ENCODE measurements around the gene FUS.
"Not testable (repeated sequence)": the region's sequence is repeated elsewhere in the genome, so short reads cannot be mapped to it uniquely, and the experiment has no call there.

Gene FUS

DNA sequence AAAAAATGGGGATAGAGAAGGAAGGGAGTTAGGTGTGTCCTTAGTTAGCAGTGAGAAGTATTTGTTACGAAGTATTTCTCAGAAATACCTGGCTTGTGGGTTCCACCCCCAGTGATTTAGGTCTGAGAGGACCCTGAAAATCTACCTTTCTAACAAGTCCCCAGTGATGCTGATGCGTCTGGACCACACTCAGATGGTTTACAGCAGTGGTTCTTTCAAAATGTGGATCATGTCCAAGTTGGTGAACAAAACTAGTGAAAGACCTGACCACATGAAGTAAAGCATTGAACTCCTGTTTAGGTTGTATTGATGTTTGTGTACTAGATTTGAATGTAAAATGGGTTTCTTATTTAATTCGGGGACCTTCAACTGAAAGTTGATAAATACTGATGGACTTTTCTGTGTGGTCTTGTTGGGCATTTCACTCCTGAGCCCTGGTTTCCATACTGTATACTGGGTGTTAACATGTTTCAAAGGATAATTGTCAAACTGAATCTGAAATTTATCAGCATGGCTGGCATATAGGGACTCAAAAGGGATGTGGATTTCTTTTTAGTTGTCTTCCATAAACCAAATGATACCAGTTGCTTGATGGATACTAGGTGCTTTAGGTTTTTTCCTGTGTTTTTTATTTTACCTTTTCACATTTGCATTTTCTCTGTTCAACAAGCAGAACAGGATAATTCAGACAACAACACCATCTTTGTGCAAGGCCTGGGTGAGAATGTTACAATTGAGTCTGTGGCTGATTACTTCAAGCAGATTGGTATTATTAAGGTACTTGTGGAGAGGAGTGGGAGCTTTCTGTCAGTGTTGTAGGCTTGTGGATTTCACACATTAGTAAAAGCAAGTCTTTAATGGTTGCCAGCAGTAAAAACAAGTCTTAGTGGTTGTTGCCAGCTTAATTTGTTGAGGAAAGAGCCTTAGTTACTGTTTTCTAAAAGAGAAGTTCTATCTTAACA lies 8.8 kb downstream of the FUS start:
- H3K27me3 ChIP-seq (ENCODE audit: insufficient read depth, low read length): no peaks in the 10 kb centered on the region
- H3K36me3 ChIP-seq (ENCODE audit: insufficient read depth, low read length): peaks cover 100% of the 10 kb centered on the region
- no peaks in the 10 kb centered on the region for H3K4me1 ChIP-seq (ENCODE audit: insufficient read depth, low read length)
- H3K4me3 ChIP-seq (ENCODE audit: low read length): no peak overlapping the region
- WGBS: 97% methylated on average over 3 of the region's 3 CpGs
- no peak overlapping the region for H3K27ac ChIP-seq (ENCODE audit: low read depth, low read length)
- no peaks in the 10 kb centered on the region for H3K9me3 ChIP-seq (ENCODE audit: insufficient read depth, low read depth, low read length)
- no peak overlapping the region for H3K9ac ChIP-seq (ENCODE audit: low read depth, low read length)

DNA sequence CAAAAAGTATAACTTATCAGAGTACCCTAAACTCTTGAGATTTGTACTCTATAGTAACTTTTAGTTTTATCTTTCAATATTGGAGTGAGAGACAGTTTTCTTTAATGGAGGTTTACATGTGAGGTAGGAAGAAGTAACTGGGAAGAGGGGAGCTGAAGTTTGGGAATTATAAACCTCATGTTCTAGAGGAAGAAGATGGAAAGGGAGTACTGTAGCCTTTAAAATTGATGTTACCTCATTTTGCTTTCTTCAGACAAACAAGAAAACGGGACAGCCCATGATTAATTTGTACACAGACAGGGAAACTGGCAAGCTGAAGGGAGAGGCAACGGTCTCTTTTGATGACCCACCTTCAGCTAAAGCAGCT lies 9.5 kb downstream of the FUS start:
- Histone ChIP-seq H3K9me3 (ENCODE audit: insufficient read depth, low read depth, low read length) (no peaks in the 10 kb centered on the region), H3K4me3 (ENCODE audit: low read length) (no peak overlapping the region), H3K4me1 (ENCODE audit: insufficient read depth, low read length) (no peaks in the 10 kb centered on the region), H3K27ac (ENCODE audit: low read depth, low read length) (no peak overlapping the region), H3K9ac (ENCODE audit: low read depth, low read length) (no peak overlapping the region), H3K36me3 (ENCODE audit: insufficient read depth, low read length) (peaks cover 100% of the 10 kb centered on the region), H3K27me3 (ENCODE audit: insufficient read depth, low read length) (no peaks in the 10 kb centered on the region)
- 97% methylated on average over 2 of the region's 2 CpGs for WGBS

DNA sequence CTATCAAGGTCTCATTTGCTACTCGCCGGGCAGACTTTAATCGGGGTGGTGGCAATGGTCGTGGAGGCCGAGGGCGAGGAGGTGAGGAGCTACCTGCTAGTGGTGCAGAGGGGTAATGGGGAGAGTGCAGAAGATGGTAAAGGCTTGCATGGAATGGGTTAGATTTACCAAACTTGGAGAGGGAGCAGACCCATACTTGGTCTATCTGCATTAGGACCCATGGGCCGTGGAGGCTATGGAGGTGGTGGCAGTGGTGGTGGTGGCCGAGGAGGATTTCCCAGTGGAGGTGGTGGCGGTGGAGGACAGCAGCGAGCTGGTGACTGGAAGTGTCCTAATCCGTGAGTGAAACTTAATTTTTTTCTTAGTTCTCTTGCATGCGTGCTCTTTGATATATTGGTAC lies 10.1 kb downstream of the FUS start:
- no peaks in the 10 kb centered on the region for H3K4me1 ChIP-seq (ENCODE audit: insufficient read depth, low read length)
- H3K9me3 ChIP-seq (ENCODE audit: insufficient read depth, low read depth, low read length): no peaks in the 10 kb centered on the region
- 95% methylated on average over 12 of the region's 12 CpGs for WGBS
- no peak overlapping the region for H3K9ac ChIP-seq (ENCODE audit: low read depth, low read length)
- H3K27me3 ChIP-seq (ENCODE audit: insufficient read depth, low read length): no peaks in the 10 kb centered on the region
- no peak overlapping the region for H3K27ac ChIP-seq (ENCODE audit: low read depth, low read length)
- peaks cover 100% of the 10 kb centered on the region for H3K36me3 ChIP-seq (ENCODE audit: insufficient read depth, low read length)
- H3K4me3 ChIP-seq (ENCODE audit: low read length): no peak overlapping the region

DNA sequence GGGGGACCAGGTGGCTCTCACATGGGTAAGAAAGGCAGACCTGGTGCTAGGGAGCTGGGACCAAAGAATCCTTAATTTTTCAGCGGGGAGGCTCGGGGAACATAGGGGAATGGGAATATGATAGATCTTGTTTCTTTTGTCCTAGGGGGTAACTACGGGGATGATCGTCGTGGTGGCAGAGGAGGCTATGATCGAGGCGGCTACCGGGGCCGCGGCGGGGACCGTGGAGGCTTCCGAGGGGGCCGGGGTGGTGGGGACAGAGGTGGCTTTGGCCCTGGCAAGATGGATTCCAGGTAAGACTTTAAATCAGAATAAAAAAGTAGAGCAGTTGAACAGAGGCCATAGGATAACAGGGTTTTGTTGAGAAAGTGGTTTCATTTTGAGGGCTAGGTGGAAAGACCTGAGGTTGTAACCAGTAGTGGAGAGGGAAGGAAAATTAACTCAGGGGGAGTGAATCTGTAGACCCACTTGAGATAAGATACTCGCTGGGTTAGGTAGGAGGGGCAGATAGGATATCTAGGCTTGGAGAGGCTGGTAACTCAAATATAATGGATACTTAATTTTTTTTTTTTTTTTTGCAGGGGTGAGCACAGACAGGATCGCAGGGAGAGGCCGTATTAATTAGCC lies 11.0 kb downstream of the FUS start:
- WGBS: 96% methylated on average over 17 of the region's 17 CpGs
- Histone ChIP-seq H3K36me3 (ENCODE audit: insufficient read depth, low read length) (peaks cover 100% of the 10 kb centered on the region), H3K4me1 (ENCODE audit: insufficient read depth, low read length) (no peaks in the 10 kb centered on the region), H3K9ac (ENCODE audit: low read depth, low read length) (no peak overlapping the region), H3K27ac (ENCODE audit: low read depth, low read length) (no peak overlapping the region), H3K27me3 (ENCODE audit: insufficient read depth, low read length) (no peaks in the 10 kb centered on the region), H3K9me3 (ENCODE audit: insufficient read depth, low read depth, low read length) (no peaks in the 10 kb centered on the region), H3K4me3 (ENCODE audit: low read length) (no peak overlapping the region)

DNA sequence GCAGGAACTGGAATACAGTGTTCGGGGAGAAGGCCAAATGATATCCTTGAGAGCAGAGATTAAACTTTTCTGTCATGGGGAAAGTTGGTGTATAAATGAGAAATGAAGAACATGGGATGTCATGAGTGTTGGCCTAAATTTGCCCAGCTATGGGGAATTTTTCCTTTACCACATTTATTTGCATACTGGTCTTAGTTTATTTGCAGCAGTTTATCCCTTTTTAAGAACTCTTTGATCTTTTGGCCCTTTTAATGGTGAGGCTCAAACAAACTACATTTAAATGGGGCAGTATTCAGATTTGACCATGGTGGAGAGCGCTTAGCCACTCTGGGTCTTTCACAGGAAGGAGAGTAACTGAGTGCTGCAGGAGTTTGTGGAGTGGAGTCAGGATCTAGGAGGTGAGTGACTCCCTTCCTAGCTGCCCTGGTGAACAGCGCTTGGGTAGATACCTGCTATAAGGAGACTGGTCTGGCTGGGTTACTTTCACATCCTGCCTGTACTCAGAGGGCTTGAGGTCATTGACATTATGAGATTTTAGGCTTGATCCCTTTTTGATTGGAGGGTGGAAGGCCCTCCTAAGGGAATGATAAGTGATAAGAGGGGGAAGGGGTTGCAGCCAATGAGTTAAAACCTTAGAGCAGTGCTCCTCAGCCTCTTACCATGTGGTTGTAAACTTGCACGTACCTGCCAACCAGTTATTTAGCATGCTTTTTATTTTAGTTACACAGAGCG lies 11.9 kb downstream of the FUS start:
- WGBS: 95% methylated on average over 5 of the region's 5 CpGs
- Histone ChIP-seq H3K36me3 (ENCODE audit: insufficient read depth, low read length) (peaks cover 100% of the 10 kb centered on the region), H3K27me3 (ENCODE audit: insufficient read depth, low read length) (no peaks in the 10 kb centered on the region), H3K4me3 (ENCODE audit: low read length) (no peak overlapping the region), H3K4me1 (ENCODE audit: insufficient read depth, low read length) (no peaks in the 10 kb centered on the region), H3K9ac (ENCODE audit: low read depth, low read length) (no peak overlapping the region), H3K9me3 (ENCODE audit: insufficient read depth, low read depth, low read length) (no peaks in the 10 kb centered on the region), H3K27ac (ENCODE audit: low read depth, low read length) (no peak overlapping the region)

DNA sequence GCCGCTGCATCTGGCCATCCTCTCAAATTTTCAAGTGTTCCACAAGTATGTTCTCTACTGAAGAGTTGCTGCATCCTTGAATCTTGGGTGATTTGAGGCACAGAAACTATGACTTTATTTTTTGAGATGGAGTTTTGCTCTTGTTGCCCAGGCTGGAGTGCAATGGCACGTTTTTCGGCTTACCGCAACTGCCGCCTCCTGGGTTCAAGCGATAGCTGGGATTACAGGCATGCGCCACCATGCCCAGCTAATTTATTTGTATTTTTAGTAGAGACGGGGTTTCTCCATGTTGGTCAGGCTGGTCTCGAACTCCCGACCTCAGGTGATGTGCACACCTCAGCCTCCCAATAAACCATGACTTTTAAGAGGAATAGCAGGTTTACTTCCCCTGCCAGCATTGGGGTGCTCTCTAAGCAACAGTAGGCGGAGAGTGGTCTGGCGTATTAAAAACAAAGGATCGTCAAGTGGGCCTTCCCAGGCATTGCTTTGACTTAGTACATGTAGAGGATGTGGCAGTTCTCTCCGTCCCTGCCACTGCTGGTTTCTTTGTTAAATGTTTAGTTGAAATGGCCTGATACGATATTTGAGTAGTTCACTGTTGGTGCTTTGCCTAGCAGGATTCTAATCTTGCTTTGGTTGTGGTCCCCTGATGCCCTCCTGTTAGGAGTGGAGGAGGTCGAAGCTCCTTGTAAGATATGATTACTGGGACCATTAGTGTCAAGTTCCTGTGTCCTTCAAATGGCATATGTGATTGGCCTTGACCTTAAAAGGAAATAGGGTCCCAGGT lies 13.1 kb downstream of the FUS start:
- H3K36me3 ChIP-seq (ENCODE audit: insufficient read depth, low read length): peaks cover 91% of the 10 kb centered on the region
- no peak overlapping the region for H3K9ac ChIP-seq (ENCODE audit: low read depth, low read length)
- WGBS: 96% methylated on average over 16 of the region's 16 CpGs
- H3K9me3 ChIP-seq (ENCODE audit: insufficient read depth, low read depth, low read length): no peaks in the 10 kb centered on the region
- H3K27ac ChIP-seq (ENCODE audit: low read depth, low read length): no peak overlapping the region
- H3K4me1 ChIP-seq (ENCODE audit: insufficient read depth, low read length): no peaks in the 10 kb centered on the region
- H3K27me3 ChIP-seq (ENCODE audit: insufficient read depth, low read length): no peaks in the 10 kb centered on the region
- H3K4me3 ChIP-seq (ENCODE audit: low read length): no peak overlapping the region

DNA sequence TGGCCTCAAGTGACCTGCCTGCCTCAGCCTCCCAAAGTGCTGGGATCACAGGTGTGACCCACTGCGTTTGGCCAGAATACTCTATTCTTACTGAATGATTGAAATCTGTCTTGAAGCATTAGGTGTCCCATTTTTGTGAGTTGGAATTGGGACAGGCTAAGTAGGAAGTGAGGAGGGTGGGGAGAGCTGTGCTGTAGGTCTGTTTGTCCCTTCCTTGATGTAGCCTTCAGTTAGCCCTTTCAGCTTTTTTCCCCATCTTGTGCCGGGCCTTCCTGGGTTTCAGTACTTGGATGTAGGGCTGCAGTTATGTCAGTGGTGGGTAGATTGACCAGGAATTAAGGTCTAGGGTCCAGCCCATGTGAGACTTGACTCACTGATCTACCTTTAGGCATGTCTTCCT lies 13.9 kb downstream of the FUS start:
- WGBS: 100% methylated on average over 2 of the region's 2 CpGs
- Histone ChIP-seq H3K27ac (ENCODE audit: low read depth, low read length) (no peak overlapping the region), H3K9ac (ENCODE audit: low read depth, low read length) (no peak overlapping the region)

DNA sequence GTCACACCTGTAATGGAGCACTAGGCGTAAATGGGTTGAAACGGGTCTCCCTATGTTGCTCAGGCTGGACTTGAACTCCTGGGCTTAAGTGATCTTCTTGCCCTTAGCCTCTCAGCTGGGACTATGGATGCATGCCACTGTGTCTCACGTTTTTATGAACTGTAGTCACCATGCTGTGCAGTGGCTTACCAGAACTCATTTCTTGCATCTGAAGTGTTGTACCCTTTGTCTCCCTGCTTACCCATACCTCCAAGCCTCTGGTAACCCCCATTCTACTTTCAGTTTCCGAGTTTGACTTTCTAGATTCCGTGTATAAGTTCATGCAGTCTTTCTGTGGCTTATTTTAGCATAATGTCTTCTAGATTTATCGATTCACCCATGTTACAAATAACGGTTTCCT lies 15.0 kb downstream of the FUS start:
- H3K9me3 ChIP-seq (ENCODE audit: insufficient read depth, low read depth, low read length): no peaks in the 10 kb centered on the region
- no peaks in the 10 kb centered on the region for H3K27me3 ChIP-seq (ENCODE audit: insufficient read depth, low read length)
- 95% methylated on average over 7 of the region's 7 CpGs for WGBS
- no peak overlapping the region for H3K4me3 ChIP-seq (ENCODE audit: low read length)
- no peak overlapping the region for H3K27ac ChIP-seq (ENCODE audit: low read depth, low read length)
- peaks cover 81% of the 10 kb centered on the region for H3K36me3 ChIP-seq (ENCODE audit: insufficient read depth, low read length)
- no peaks in the 10 kb centered on the region for H3K4me1 ChIP-seq (ENCODE audit: insufficient read depth, low read length)
- no peak overlapping the region for H3K9ac ChIP-seq (ENCODE audit: low read depth, low read length)

More for the DNA sequence above, 13.9 kb downstream of the FUS start:
- Histone ChIP-seq H3K27me3 (ENCODE audit: insufficient read depth, low read length) (no peaks in the 10 kb centered on the region), H3K36me3 (ENCODE audit: insufficient read depth, low read length) (peaks cover 87% of the 10 kb centered on the region), H3K9me3 (ENCODE audit: insufficient read depth, low read depth, low read length) (no peaks in the 10 kb centered on the region), H3K4me3 (ENCODE audit: low read length) (no peak overlapping the region), H3K4me1 (ENCODE audit: insufficient read depth, low read length) (no peaks in the 10 kb centered on the region)

DNA sequence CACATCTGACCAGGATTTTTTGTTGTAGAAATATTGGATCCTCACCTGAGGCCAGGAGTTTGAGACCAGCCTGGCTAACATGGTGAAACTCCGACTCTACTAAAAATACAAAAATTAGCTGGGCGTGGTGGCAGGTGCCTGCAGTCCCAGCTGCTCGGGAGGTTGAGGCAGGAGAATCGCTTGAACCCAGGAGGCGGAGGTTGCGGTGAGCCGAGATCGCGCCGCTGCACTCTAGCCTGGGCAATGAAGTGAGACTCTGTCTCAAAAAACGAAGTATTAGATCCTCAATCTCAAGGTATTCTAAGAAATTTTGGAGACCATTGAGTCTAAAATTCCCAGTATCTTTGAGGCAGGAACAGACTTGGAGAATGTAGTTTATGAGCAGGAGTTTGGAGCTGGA lies 15.9 kb downstream of the FUS start:
- WGBS: 97% methylated on average over 11 of the region's 11 CpGs
- not testable (repeated sequence) for H3K27ac ChIP-seq (ENCODE audit: low read depth, low read length); H3K4me3 ChIP-seq (ENCODE audit: low read length); H3K27me3 ChIP-seq (ENCODE audit: insufficient read depth, low read length); H3K4me1 ChIP-seq (ENCODE audit: insufficient read depth, low read length); H3K9me3 ChIP-seq (ENCODE audit: insufficient read depth, low read depth, low read length); H3K9ac ChIP-seq (ENCODE audit: low read depth, low read length)
- H3K36me3 ChIP-seq (ENCODE audit: insufficient read depth, low read length): peaks cover 72% of the 10 kb centered on the region

DNA sequence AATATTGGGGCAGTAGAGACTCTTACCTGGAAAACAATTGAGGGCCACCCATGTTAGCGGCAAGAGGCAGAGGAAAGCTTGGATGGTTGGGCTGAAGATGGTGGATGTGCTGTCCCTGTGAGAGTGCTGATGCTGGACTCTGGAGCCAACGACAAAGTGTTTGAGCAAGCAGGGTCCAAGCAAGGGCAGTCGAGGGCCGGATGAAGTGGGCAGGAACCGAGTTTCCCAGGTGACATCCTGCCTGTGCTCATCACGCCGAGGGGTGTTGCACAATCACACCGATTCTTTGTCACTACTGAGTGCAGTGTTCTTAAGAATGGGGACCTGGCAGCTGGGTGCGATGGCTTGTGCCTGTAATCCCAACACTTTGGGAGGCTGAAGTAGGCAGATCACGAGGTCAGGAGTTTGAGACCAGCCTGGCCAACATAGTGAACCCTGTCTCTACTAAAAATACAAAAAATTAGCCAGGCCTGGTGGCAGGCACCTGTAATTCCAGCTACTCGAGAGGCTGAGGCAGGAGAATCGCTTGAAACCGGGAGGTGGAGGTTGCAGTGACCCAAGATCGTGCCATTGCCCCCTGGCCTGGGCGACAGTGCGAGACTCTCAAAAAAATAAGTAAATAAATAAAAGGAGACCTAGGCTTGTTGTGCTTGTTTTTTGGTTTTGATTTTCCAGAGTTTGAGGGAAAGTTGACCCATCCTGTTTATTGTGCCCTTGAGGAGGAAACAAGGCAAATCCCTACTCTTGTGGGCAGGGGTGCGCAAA lies 16.6 kb downstream of the FUS start:
- H3K27ac ChIP-seq (ENCODE audit: low read depth, low read length): no peak overlapping the region
- no peak overlapping the region for H3K4me3 ChIP-seq (ENCODE audit: low read length)
- WGBS: 95% methylated on average over 16 of the region's 17 CpGs
- H3K9me3 ChIP-seq (ENCODE audit: insufficient read depth, low read depth, low read length): no peaks in the 10 kb centered on the region
- H3K27me3 ChIP-seq (ENCODE audit: insufficient read depth, low read length): peaks cover 2% of the 10 kb centered on the region; the same call in 1 of the 2 replicates
- no peaks in the 10 kb centered on the region for H3K4me1 ChIP-seq (ENCODE audit: insufficient read depth, low read length)
- H3K36me3 ChIP-seq (ENCODE audit: insufficient read depth, low read length): peaks cover 65% of the 10 kb centered on the region
- no peak overlapping the region for H3K9ac ChIP-seq (ENCODE audit: low read depth, low read length)

Measured in HUES64 (cell line).